HG03558 (cell line): ENCODE data around the gene HIVEP3.

Experiments used
- ATAC-seq: cut with Tn5 transposase; IDR thresholded peaks from one replicate; pipeline ENCODE4 v1.9.1; 2021; ENCODE audit warnings: moderate number of reproducible peaks; ENCODE audit not compliant: unreplicated experiment; ENCODE audit errors: extremely low read depth

HIVEP3 gene

GRCh38 chr1:41520951-41521752, 397.6 kb downstream of the HIVEP3 start:
- ATAC-seq, result no peak

GRCh38 chr1:41519667-41520066, 399.1 kb downstream of the HIVEP3 start:
- no peak for ATAC-seq

GRCh38 chr1:41518471-41518870, 400.3 kb downstream of the HIVEP3 start:
- ATAC-seq, result no peak

- ATAC-seq, result no peak
Observed at GRCh38 chr1:41517062-41517438, 401.7 kb downstream of the HIVEP3 start.

- ATAC-seq, result no peak
Observed at GRCh38 chr1:41516168-41517061, 402.3 kb downstream of the HIVEP3 start.

GRCh38 chr1:41515778-41516167, 402.9 kb downstream of the HIVEP3 start:
- ATAC-seq, result no peak

GRCh38 chr1:41515131-41515678, 403.5 kb downstream of the HIVEP3 start:
- ATAC-seq, result no peak

GRCh38 chr1:41514381-41514780, 404.3 kb downstream of the HIVEP3 start:
- ATAC-seq, result no peak

- ATAC-seq, result no peak
Observed at GRCh38 chr1:41513383-41513735, 405.4 kb downstream of the HIVEP3 start.

- no peak for ATAC-seq
Observed at GRCh38 chr1:41512701-41513382, 405.9 kb downstream of the HIVEP3 start.

GRCh38 chr1:41511239-41511540, 407.5 kb downstream of the HIVEP3 start:
- no peak for ATAC-seq

GRCh38 chr1:41510531-41511238, 408.0 kb downstream of the HIVEP3 start:
- no peak for ATAC-seq

GRCh38 chr1:41509270-41509671, 409.5 kb downstream of the HIVEP3 start:
- no peak for ATAC-seq

- no peak for ATAC-seq
Observed at GRCh38 chr1:41508290-41508689, 410.4 kb downstream of the HIVEP3 start.

- no peak for ATAC-seq
Observed at GRCh38 chr1:41507836-41508235, 410.9 kb downstream of the HIVEP3 start.

GRCh38 chr1:41507110-41507720, 411.5 kb downstream of the HIVEP3 start:
- ATAC-seq, result no peak

GRCh38 chr1:41504114-41505035, 414.3 kb downstream of the HIVEP3 start:
- ATAC-seq, result no peak

- no peak for ATAC-seq
Observed at GRCh38 chr1:41503538-41504113, 415.1 kb downstream of the HIVEP3 start.
